Mesodermal cell (in vitro differentiated cells): ENCODE measurements around the gene CCNJL.

Experiments used
- H3K27ac ChIP-seq: 2 replicates; pipeline ENCODE4 v1.7.0; 2013; ENCODE audit warnings: mild to moderate bottlenecking, low read depth, low read length, moderate library complexity; ENCODE audit not compliant: severe bottlenecking
- H3K36me3 ChIP-seq: 2 replicates; pipeline ENCODE4 v1.7.1; 2013; ENCODE audit warnings: mild to moderate bottlenecking, low read length, moderate library complexity; ENCODE audit not compliant: control insufficient read depth, insufficient read depth
- H3K4me1 ChIP-seq: one replicate; pipeline ENCODE4 v1.7.1; 2013; ENCODE audit warnings: mild to moderate bottlenecking, low read length; ENCODE audit not compliant: insufficient read depth, control insufficient read depth, poor library complexity, severe bottlenecking
- H3K4me3 ChIP-seq: 2 replicates; pipeline ENCODE4 v1.7.0; 2013; ENCODE audit warnings: low read length, control low read depth, mild to moderate bottlenecking; ENCODE audit not compliant: insufficient read depth, poor library complexity, severe bottlenecking; ENCODE audit errors: extremely low read depth
- H3K9me3 ChIP-seq: 2 replicates; pipeline ENCODE4 v1.7.1; 2013; ENCODE audit warnings: mild to moderate bottlenecking, low read length, moderate library complexity; ENCODE audit not compliant: control insufficient read depth
- WGBS, 2 experiments: methylation state at CpG; one replicate each; pipeline ENCODE4 v1.1.5; 2013; ENCODE audit warnings: missing lambda C conversion rate in 2 of 2; ENCODE audit not compliant: insufficient coverage in 2 of 2; 5-methylcytosine and 5-hydroxymethylcytosine counted together

The CCNJL gene

DNA sequence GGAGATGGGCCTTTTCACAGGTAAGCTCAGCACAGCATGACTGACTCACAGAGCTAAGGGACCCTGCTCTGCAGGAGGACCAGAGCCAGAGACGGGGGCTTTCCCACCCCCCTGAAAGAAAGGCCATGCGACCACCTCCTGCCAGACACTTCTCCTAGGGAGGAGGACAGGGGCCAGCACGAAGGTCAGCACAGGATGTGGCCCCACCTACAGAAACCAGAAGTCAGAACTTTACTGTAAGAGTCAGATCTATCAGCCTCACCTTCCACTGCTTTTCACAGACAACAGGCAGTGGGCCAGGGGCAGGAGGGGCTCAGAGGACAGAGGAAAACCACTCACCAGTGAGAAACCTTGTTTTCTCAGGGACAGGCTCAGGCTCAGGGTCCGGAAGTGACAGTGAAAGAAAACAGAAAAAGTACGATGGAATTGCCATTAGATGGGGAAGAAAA, 37.9 kb downstream of the CCNJL start:
- Histone ChIP-seq H3K4me1 (peaks cover 20% of the 10 kb centered on the region), H3K9me3 (no peaks in the 10 kb centered on the region), H3K4me3 (no peak overlapping the region), H3K27ac (no peak overlapping the region), H3K36me3 (peaks cover 45% of the 10 kb centered on the region)
- WGBS, 2 experiments = 79 to 92% methylated on average over 4 of the region's 5 CpGs

- no peak overlapping the region for H3K4me3 ChIP-seq
- H3K9me3 ChIP-seq = no peaks in the 10 kb centered on the region
- peaks cover 46% of the 10 kb centered on the region for H3K36me3 ChIP-seq
- WGBS, 2 experiments = 83 to 92% methylated on average over 1 to 2 of the region's 2 CpGs
- H3K27ac ChIP-seq = peak overlapping the region; percentile 77
- H3K4me1 ChIP-seq = peaks cover 20% of the 10 kb centered on the region
Observed at GRCh38 chr5:160272889-160273288, 39.5 kb downstream of the CCNJL start.

DNA sequence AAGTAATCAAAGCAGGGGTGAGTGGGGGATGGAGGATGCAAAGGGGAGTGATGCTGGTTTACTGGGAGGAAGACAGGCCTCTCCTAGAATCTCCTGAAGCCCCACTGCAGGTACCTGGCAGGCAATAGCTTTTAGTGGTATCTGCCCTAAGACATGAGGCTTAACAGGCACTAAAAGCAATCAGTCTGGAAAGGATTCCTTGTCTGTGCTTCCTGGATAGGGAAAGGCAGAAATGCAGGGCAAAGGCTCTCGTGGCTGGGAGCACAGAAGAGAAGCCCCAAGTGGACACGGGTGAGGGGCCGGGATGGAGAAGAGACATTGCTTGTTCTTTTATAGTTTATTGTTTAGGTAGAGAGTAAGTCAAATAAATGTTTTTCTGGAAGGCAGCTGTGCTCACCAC, 40.1 kb downstream of the CCNJL start:
- Histone ChIP-seq H3K9me3 (no peaks in the 10 kb centered on the region), H3K27ac (peak overlapping the region; percentile 77), H3K4me1 (peaks cover 20% of the 10 kb centered on the region), H3K4me3 (no peak overlapping the region), H3K36me3 (peaks cover 45% of the 10 kb centered on the region)
- WGBS, 2 experiments = 82 to 93% methylated on average over 3 of the region's 3 CpGs

DNA sequence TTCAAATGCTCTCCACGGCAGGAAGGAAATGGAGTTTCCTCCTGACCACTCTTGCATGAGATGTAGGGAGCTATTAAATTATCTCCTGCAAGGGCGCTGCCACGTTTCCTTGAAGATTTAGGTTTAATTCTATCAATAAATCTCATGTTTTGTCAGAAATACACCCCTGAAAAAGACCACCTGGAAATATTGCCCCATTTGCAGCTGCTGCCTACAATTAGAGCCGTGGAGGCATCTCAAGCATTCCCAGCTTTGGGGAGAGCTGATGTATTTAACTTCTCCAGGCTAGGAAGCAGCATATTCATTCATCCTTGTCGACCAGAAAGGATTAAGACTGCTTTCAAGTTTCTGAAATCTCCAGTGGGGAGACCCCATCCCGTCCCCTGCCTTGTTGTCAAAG, 40.5 kb downstream of the CCNJL start:
- no peaks in the 10 kb centered on the region for H3K9me3 ChIP-seq
- peak overlapping the region; percentile 77 for H3K27ac ChIP-seq
- H3K4me1 ChIP-seq = peaks cover 20% of the 10 kb centered on the region
- WGBS, 2 experiments = 65 to 69% methylated on average over 3 of the region's 6 CpGs
- H3K36me3 ChIP-seq = peaks cover 41% of the 10 kb centered on the region
- no peak overlapping the region for H3K4me3 ChIP-seq

DNA sequence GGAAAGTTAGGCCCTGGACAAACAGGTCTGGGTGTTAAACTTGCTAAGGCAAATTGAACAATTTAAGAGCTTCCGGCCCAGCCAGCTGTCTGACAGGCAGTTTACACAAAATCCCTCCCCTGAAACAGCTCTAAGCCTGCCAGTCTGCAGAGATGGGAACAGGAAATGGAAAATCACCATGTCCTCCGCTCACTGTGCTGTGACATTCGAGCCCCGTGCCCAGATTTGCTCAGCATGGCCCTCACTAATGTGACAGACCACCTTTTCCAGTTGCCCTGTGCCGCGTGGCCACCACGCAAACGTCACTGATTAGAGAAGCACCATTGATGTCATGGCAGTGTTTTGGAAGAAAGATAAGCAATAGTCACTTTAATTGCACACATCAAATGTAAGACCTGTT, 41.0 kb downstream of the CCNJL start:
- H3K36me3 ChIP-seq = peaks cover 40% of the 10 kb centered on the region
- peaks cover 20% of the 10 kb centered on the region for H3K4me1 ChIP-seq
- 55 to 60% methylated on average over 4 to 6 of the region's 8 CpGs for WGBS, 2 experiments
- H3K27ac ChIP-seq = peak overlapping the region; percentile 77
- no peaks in the 10 kb centered on the region for H3K9me3 ChIP-seq
- no peak overlapping the region for H3K4me3 ChIP-seq

DNA sequence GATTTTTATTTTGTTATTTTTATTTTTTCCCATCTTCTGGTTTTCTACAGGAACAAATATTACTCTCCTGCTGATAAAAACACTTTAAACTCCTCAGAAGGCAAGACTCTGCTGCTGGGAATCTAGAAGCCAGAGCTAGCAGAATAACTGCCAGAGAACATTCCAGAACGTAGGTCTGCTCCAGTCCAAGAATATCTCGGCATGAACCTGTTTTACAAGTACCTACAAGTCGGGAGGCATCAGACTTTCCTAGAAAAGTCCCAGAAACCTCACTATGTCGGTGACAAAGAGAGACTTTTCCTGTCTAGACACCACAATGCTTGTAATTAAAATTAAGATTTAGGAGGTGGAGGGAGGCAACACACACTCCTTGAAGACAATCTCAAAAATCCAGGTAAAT, 41.7 kb downstream of the CCNJL start:
- 69 to 87% methylated on average over 3 of the region's 4 CpGs for WGBS, 2 experiments
- peak overlapping the region; percentile 77 for H3K27ac ChIP-seq
- H3K36me3 ChIP-seq = peaks cover 36% of the 10 kb centered on the region
- no peak overlapping the region for H3K4me3 ChIP-seq
- H3K4me1 ChIP-seq = peaks cover 20% of the 10 kb centered on the region
- H3K9me3 ChIP-seq = no peaks in the 10 kb centered on the region

DNA sequence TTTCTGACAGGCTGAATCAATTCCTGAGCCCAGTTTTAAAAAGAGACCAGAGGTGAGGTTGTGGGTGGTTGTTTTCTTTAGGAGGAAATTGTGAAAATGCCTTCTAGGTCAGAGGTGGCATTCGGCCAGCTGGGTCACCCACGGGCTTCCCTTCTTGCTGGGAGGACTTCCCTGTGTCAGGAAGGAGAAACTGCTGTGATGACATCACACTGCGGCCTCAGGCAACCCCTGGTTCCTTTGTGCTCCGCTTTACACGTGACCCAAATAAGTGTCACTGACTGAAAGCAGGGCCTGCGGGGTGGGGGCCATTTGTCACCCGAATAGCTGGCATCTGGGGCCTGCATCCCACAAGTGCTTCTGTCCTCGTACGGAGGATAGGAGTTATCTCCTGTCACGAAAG, 43.3 kb downstream of the CCNJL start:
- H3K27ac ChIP-seq = no peak overlapping the region
- peaks cover 20% of the 10 kb centered on the region for H3K4me1 ChIP-seq
- H3K4me3 ChIP-seq = no peak overlapping the region
- peaks cover 29% of the 10 kb centered on the region for H3K36me3 ChIP-seq
- H3K9me3 ChIP-seq = no peaks in the 10 kb centered on the region
- WGBS, 2 experiments = 83 to 89% methylated on average over 9 to 10 of the region's 10 CpGs

DNA sequence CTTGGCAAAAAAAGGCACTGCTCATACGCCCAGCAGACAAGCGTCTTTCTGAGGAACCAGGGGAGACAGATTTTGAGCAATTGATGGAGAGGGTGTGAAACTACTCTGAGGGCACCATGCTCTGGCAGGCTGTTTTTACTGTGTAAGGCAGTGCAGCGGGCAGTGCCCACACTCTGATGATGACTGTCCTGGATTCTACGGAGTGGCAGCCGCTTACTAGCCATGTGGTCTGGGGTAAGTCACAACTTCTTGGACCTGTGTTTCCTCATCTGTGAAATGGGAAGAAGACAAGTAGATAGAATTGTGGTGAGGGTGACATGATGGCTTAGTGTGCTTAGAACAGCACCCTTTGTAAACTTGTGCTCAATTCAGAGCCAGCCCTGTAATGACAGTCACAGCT, 44.2 kb downstream of the CCNJL start:
- WGBS, 2 experiments = 97 to 99% methylated on average over 4 to 5 of the region's 5 CpGs
- no peaks in the 10 kb centered on the region for H3K9me3 ChIP-seq
- H3K4me1 ChIP-seq = peaks cover 22% of the 10 kb centered on the region
- H3K27ac ChIP-seq = no peak overlapping the region
- H3K36me3 ChIP-seq = peaks cover 29% of the 10 kb centered on the region
- H3K4me3 ChIP-seq = no peak overlapping the region

- H3K4me1 ChIP-seq = peaks cover 30% of the 10 kb centered on the region
- WGBS, 2 experiments = 18 to 49% methylated on average over 1 to 3 of the region's 9 CpGs
Observed at GRCh38 chr5:160266752-160267345, 45.5 kb downstream of the CCNJL start.

DNA sequence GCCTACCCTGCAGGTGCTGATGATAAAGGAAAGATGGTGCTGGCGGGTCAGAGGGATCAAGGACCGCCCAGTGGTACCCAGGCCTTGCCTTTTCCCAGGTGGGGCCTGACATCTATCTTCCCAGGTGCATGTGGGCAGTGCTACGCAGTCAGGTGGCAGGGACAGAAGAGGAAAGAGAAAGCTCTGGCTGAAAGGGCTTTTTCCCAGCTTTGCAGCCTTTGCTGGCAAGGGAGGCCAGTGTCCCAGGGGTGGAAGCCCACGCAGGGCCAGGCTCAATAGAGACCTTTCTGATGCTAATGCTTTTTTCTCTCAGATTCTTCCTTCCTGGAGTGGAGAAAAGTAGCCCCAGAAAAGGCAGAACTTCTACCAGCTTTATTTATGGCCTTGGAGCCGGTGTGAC, 46.3 kb downstream of the CCNJL start:
- H3K4me1 ChIP-seq = peaks cover 30% of the 10 kb centered on the region
- H3K36me3 ChIP-seq = peaks cover 35% of the 10 kb centered on the region
- no peak overlapping the region for H3K27ac ChIP-seq
- H3K9me3 ChIP-seq = no peaks in the 10 kb centered on the region
- no peak overlapping the region for H3K4me3 ChIP-seq
- WGBS, 2 experiments = 58 to 75% methylated on average over 4 to 5 of the region's 5 CpGs

More at GRCh38 chr5:160266752-160267345, 45.5 kb downstream of the CCNJL start:
- Histone ChIP-seq H3K4me3 (no peak overlapping the region), H3K9me3 (no peaks in the 10 kb centered on the region), H3K36me3 (peaks cover 35% of the 10 kb centered on the region), H3K27ac (no peak overlapping the region)

DNA sequence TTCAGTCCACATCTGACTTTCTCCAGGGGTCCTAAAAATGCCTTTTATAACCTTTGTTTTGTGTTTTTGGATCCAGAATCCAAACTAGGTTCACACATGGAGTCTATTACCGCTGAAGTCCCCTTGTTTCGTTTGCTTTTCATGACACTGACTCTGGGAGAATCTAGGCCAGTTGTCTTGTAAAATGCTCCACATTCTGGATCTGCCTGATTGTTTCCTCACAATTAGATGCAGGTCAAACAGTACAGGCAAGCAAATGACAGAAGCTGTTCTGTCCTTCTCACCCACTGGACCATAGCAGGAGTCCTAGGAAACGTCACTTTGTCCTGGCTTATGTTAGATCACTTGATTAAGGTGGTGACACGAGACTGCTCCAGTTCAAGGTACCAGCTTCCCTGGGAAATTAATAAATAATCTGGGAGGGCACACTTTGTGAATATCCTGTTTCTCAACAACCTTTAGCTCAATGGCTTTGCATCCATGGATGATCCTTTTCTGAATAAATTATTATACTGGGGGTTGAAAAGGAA, 49.0 kb downstream of the CCNJL start:
- 82 to 90% methylated on average over 3 to 4 of the region's 4 CpGs for WGBS, 2 experiments
- H3K9me3 ChIP-seq = no peaks in the 10 kb centered on the region
- H3K4me1 ChIP-seq = peaks cover 26% of the 10 kb centered on the region
- H3K36me3 ChIP-seq = peaks cover 32% of the 10 kb centered on the region
- no peak overlapping the region for H3K4me3 ChIP-seq
- no peak overlapping the region for H3K27ac ChIP-seq
